CD4-positive, alpha-beta T cell treated with Interleukin-21 for 1 hour (primary cell): Measurements from ENCODE around the gene SIVA1.

ENCODE experiments used
- DNase-seq: peaks from one replicate; pipeline ENCODE4 v3.0.0-alpha.2; 2020

Gene SIVA1

DNA sequence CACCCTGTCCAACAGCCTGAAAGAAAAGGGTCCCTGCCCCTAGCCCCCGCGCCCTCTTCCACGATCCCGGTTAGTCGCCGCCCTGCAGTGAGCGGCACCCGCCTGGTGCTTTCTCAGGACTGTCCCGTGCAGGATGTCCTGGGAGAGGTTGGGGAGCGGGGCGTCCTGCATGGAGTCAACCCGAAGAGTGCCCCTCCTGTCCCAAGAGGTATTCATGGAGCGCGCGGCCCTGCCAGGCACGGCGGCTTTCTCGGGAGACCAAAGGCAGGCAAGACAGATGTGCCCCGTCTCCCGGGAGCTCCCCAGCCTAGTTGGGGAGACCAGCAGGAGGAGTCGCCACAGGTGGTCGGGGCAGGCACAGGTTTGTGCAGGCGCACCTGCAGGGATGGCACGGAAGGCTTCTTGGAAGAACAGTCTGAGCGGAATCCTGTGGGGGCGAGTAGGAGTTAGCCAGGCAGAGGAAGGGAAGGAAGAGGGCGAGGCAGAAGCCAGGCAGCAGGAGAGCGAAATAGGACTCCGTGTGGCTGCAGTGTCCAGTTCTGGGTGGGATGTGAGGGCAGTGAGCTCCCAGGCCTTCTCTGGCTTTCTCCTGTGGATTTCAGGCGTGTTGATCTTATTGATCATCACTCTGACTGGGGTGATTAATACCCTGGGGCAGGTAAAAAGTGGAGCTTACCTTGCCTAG, 723 bp downstream of the SIVA1 start:
- DNase-seq, result peak; percentile 12

DNA sequence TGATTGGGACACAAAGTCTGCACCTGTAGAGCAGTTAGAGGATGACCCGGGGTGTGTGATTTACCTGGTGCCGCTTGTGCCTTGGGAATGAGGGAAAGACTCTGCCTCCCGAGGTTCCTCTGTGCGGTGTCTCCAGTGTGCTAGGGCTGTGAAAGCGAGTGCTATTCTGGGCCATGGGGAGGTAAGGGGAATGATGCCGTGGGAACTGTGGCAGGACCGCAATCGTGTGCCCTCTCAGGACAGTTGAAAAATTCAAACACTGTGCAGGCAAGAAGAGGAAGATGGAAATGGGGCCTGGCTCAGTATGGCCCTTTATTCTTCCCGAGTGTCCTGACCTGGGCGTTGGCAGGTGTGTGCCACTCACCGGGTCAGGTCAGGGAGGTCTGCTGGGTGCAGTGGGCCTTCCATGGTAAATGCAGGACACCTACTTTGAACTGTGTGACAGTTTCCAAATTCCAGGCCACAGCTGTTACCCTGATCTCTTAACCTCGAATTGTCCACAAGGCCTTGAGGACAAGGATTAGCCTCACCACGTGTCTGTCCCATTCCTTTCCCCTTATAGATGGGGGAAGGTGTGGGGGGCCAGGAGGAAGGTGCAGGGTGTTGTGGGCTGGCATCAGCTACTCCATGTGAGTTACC, 1.4 kb downstream of the SIVA1 start:
- no peak for DNase-seq

DNA sequence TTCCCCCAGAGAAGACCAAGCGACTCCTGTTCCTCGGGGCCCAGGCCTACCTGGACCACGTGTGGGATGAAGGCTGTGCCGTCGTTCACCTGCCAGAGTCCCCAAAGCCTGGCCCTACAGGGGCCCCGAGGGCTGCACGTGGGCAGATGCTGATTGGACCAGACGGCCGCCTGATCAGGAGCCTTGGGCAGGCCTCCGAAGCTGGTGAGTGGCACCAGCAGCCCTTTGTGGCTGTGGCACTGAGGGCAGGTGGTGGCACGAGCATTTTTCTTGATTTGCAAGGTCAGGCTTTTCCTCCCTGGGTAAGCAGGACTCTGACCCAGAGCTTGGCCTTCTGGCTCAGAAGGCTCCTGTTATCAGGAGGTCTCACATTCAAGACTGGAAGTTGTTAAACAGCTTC, 2.7 kb downstream of the SIVA1 start:
- no peak for DNase-seq

DNA sequence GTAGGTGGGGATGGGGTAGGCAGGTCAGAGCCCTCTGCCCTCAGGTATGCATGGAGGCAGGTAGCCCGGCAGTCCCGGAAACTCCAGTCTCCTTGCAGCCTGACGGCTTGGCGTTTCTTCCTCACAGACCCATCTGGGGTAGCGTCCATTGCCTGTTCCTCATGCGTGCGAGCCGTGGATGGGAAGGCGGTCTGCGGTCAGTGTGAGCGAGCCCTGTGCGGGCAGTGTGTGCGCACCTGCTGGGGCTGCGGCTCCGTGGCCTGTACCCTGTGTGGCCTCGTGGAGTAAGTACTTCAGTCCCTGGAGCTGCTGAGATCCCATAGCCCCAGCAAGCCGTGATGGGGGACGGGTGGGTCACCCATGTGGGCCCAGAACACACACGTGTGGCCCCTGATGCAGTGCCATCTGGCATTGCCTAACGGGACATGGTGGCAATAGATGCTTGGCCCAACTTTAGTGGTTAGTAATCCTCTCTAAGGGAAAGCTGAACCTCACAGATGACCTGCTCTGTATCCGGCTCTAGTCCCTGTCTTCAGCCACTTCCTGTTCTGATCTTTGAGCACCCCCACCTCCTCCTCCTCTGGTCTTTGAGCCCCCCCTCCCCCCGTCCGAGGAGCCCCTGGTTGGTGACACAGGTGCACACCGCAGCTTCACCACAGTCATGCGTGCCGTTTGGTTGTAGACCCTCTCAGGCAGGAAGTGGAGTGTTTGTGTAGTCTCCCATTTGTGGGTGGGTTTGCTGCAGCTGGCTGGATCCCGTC, 3.7 kb downstream of the SIVA1 start:
- DNase-seq, result no peak

DNA sequence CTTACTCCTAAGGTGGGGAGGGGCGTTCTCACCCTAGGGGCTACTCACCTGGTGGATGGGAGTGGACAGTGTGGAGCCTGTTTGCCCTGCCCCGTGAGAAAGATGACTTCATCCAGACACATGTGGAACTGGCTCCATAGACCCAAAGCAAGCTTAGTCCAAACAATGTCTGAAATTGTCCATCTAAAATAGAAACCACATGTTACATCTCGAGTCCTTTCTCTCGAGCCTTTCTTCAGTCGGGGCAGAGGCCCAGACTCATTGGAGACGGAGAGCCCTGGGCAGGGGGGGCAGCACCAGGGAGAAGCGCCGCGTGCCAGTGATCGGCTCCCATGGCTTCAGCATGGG, 4.3 kb downstream of the SIVA1 start:
- no peak for DNase-seq

DNA sequence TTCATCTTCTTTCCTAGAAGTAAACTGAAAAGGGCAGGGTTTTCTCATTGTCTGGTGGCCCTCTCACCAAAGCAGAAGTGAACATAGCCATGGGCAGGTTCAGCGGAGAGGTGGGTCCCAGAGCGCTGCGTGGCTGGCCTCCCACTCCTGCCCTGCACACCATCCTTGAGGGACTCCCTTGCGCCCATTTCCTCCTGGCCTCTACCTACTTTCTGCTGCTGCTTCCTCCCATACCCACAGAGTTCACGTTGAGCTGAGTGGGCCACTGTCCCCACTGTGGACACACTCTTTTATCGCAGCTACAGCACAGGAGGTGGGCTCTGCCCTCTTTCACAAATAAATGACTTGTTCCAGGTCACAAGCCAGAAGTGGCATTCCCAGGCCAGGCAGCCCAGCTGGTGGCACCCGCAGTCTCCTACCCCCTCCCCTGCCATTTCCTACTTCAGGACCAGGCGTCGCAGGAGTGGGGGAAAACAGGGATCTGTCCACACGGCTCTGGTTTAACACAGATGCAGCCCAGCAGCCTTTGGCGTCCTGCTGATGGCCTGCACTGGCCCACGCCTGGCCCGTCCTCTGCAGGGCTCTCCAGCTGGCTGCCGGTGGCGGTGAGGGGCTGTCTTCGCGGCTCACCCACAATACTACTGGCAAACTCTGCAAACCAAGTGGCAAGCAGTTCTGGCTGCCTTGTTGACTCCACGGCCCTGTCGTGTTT, 4.9 kb downstream of the SIVA1 start:
- DNase-seq, result no peak

DNA sequence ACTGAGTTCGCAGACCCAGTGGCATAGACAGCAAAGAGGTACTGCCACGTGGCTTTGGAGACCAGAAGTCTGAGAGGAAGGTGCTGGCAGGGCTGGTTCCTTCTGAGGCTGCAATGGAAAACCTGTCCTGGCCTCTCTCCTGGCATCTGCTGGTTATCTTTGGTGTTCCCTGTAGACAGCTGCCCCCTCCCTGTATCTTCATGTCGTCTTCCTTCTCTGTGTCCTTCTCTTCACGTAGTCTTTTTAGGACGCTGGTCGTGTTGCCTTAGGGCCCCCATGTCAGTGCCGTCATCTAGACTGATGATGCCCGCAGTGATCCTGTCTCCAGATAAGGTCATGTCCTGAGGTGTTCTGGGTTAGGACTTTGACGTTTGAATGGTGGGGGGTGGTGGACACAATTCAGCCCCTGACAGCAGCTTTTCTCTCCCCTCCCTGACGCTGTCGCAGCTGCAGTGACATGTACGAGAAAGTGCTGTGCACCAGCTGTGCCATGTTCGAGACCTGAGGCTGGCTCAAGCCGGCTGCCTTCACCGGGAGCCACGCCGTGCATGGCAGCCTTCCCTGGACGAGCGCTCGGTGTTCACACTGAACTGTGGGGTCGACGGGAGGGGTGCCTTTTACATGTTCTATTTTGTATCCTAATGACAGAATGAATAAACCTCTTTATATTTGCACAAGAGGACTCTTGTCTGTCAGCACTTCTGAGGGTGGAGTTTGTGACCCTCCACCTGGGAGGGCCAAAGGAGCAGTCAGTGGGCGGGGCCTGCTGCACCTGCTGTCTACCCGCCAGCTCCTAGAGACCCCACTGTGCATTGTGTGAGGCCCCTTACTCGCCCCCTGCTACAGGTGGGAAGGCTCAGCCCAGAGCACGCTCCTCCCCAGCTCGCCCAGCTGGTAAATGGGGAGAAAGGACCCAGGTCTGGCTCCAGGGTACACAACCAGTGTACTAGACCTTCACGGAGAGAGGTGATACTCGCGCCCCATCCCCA, 6.3 kb downstream of the SIVA1 start:
- no peak for DNase-seq

DNA sequence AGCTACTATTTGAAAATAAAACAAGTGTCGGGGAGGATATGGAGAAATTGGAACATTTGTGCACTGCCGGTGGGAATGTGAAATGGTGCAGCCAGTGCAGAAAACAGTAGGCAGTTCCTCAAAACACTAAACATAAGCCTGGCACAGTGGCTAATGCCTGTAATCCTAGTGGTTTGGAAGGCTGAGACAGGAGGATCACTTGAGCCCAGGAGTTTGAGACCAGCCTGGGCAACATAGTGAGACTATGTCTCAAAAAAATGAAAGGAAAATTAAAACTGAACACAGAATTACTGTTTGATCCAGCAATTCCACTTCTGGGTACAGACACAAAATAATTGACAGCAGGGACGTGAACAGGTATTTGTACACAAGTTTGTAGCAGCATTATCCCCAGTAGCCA, 12.6 kb downstream of the SIVA1 start:
- no peak for DNase-seq

DNA sequence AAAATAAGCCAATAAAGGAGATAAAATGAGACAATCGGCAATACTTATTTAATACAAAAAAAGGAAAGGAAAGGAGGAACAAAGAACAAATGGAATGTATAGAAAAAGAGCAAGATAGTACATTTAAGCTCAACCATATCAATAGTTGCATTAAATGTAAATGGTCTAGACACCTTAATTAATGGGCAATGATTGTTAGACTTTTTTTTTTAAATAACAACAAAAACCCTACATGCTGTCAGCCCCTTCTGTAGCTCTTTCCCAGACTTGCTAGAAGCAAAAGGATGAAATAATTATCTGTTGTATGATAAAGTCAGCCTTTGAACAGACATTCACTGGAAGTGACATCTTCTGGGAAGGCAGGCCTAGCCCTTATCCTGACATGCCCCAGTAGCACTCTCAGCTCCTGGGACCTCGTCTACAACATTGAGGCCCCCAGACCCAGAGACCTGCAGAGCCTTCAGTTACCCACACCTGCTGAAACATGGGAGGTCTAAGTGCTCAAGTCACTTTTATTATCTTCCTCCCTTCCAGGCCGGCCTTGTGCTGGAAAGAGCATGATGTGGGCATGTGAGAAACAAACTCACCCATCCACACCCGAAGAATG, 13.4 kb downstream of the SIVA1 start:
- no peak for DNase-seq

DNA sequence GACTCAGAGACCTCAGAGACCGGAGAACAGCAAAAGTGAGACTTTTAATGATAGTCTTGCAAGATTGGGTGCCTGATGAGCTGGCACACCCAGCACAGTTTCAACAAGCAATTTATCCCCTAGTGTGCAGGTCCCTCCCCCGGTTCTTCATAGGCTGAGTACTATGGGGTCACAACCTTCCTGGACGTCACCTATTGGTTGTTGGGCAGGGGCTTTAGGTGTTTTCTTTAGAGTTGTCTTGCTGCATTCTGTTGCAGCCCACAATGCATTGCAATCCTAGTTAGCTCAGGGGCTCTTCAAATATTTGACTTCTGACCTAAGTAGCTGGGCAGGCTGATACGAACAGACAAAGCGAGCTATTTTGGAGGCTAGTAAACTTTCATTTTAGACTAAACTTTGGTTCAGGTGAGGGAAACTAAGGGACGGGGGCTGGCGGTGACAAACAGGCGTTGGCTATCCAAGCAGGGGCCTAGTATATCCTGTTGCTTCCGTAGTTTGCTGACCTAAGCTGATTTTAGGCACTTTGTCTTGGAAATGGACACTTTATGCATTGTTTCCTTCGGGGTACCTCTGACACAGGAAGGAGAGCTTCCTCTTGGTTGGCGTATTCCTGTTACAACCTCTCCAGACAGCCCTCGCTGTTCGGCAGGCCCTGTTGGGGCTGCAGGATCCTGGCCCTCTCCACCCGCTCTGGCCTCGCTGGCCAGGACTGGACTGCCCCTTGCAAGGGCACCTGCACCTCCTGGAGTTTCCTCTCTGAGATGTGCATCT, 14.1 kb downstream of the SIVA1 start:
- DNase-seq, result no peak

DNA sequence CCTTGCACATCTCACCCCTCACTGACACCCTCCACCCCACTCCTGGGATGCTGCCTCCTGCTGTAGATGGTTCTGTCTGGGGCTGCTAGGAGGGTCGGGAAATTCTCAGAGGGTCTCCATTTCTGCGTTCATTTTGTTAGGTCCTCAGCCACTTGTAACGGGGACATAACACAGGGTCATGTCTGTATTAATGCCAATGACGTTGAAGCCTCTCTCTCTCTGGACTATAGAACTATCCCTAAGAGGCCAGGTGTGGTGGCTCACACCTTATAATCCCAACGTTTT, 14.6 kb downstream of the SIVA1 start:
- DNase-seq, result no peak

DNA sequence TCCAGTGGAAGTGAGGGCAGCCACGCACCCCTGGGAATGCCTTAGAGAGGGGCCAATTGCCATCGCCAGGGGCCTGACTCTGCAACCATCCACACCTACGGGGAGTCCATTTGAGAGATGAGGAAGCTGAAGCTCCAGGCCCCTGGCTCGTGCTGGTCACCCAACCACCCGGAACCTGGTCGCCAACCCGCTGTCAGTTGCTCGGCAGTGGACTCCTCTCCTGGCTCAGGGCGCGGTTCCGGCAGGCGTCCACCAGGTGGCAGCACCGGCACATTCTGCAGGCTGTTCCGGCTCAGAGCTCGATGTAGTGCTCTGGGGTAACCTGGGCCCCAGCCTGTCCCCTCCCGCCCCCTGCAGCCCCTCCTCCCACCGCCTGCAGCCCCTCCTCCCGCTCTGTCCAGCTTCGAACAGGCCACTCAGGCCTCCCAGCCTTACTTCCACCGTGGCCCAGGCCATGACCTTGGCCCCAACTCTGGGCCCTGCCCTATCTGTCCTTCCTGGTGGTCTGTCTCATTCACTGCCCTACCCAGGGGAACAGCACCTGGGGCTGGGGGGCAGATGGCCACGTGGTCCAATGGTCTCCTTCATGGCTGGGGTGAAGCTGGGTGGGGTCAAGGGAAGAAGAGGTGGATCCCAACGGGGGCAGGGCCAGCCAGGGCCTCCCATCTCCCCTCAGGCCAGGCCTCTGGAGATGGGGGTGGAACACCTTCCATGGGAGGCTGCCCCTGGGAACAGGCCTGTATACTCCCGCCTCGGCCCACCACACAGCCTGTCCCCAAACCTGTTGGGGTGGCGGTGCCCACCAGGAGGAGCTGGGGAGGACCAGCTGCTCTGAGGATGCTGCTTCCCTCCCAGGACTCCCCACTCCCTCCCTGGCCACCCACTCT, 15.7 kb downstream of the SIVA1 start:
- peak; percentile 91 for DNase-seq

DNA sequence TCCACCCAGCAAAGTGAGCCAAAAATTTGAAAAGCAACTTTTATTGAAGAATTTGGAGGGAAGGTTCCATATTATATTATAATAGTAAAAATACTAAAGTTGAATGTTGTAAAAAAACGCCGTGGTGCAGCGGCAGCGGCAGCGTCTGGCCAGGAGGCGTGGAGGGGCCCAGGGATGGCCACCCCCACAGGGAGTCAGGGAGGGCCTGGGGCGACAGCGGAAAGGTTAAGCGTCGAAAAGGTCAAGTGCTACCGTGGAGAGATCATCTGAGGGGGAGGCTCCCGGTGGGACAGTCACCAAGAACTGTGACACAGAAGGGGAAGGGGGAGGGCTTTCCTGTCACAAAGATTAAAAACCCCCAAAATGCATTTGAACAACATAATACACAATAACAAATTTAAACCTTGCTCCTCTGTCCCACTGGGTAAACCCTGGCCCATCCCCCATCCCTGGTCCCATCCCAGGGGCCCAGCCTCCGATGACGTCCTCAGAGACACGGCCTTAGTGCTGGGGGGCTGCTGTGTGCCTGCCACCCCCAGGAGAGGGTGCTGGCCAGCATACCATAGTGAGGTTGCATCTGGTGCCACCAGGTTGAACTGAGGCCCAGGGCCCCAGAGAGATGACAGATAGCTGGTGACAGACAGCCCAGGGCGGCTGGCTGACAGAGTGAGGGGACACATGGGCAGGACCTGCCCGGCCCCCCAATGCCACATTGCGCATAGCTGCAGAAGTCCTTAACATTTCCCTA, 16.6 kb downstream of the SIVA1 start:
- no peak for DNase-seq

DNA sequence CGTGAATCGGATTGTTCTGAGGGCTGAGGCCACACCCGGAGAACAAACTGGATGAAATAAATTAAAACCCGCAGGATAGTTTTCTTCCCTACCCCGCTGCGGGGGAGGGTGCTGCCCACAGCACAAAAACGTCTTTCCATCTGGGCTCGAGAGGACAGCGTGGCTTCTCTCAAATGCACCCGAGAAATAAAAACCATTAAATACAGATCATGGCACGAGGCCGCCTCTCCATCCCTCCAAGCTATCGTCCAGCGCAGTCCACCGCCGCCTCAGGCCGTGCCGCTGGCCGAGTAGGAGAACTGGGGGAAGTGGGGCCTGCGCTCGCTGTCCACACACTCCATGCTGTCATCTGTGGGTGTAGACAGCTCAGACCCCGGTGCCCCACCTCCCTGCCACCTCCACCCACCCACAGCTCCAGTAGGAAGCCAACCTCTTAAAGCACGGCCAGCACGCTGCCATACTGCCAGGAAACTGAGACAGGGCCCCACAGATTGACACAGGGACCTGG, 17.2 kb downstream of the SIVA1 start:
- no peak for DNase-seq

DNA sequence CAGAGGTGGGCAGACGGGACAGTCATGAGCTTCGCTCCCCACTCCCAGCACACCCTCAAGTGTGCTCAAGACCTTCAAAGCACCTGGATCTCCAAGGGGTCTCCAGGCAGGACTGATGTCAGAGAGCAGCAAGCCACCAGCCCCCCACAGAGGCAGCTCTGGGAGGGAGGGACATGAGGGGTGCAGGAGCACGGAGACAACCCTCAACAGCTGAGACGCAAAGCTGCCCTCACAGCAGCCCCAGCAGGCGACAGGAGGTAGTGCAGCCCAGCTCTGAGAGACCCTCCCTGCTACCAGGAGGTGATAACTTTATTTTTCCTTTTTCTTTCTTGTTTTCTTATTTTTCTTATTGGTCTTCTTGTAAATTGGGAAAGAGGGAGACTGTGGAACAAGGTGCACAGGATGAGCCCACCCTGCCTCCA, 17.9 kb downstream of the SIVA1 start:
- no peak for DNase-seq

DNA sequence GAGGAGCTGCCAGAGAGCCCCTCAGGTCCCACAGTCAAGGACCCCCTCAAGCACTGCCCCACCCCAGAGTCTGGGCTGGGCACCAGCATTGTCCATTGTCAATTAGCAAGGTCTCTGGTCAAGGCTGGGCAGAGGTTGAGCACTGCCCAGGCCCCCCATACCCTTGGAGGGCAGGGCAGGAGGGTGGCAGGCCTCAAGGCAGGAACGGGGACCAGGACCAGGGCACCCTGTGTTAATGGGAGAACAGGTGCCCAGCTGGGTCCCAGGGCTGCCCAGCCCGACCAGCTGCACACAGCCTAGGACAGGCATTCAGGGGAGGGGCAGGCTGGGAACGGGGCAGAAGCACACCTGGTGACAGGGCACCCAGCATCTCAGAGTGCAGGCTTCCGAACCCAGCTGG, 18.4 kb downstream of the SIVA1 start:
- DNase-seq, result no peak

DNA sequence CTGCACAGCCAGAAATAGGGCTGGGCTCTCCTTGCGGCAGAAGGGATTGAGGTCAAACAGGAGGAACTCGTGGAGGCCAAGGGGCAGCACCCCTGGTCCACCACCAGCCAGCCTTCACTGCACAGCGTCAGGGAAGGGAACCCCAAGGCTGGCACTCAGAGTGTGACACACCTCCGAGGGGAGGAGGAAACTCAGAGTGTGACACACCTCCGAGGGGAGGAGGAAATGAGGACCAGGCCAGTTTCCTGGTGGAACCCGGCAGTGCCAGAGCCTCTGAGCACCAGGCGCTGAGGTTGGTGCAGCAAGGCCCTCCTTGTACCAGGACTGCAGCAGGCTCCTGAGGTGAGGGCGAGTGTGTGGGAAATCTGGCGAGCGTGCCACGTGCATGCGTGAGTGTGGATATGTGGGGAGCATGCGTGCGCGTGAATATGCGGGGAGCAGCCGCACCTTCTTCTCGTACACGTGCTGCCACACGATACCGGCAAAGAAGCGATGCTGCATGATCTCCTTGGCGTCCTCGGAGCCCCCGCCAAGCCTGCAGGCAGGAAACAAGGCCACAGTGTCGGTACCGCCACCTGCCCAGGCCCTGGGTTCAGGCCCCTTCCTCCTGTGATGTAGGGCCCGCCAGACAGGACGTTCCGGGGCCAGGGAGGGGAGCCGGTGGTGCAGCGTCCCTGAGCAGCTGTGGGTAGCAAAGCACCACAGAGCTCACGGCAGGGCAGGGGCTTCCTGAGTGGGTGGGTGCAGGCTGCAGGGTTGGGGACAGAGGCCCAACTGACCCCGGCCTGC, 19.2 kb downstream of the SIVA1 start:
- DNase-seq, result no peak

DNA sequence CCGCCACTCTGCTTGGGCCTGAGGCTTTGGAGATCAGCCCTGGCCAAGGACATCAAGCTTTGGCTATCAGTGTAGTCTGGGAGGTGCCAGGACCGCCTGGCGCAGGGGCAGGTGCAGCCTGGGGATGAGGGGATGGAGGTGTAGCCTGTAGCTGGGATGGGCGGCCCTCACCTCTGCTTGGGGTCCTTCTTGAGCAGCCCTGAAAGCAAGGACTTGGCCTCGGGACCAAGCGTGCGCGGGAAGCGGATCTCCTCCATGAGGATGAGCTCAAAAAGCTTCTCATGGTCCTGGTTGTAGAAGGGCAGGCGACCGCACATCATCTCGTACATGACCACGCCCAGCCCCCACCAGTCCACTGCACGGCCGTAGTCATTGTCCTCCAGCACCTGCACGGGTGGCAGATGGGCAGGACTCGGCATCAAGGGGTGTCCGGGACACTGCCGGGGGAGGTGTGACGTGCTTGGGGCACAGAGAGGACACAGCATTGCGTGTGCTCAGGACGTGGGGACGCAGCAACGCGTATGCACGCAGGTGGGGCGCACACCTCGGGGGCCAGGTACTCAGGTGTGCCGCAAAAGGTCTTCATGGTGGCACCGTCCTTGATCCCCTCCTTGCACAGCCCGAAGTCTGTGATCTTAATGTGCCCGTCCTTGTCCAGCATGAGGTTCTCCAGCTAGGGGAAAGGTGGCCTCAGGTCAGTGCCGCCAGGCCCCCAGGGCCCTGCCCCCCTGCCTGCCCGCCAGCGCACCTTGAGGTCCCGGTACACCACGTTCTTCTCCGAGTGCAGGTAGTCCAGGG, 20.0 kb downstream of the SIVA1 start:
- no peak for DNase-seq
